DMS153 (cell line): ENCODE measurements around the gene GPBP1.
"Not testable (repeated sequence)": the region's sequence is repeated elsewhere in the genome, so short reads cannot be mapped to it uniquely, and the experiment has no call there.

Experiments
- DNase-seq: peaks from one replicate; lab custom pipeline; 2025; lab: John Stamatoyannopoulos, UW

Gene GPBP1

GRCh38 chr5:57291894-57292293 is 118.0 kb downstream of the GPBP1 start:
- DNase-seq = no peak

GRCh38 chr5:57292336-57292735 is 118.5 kb downstream of the GPBP1 start:
- DNase-seq = no peak

DNA sequence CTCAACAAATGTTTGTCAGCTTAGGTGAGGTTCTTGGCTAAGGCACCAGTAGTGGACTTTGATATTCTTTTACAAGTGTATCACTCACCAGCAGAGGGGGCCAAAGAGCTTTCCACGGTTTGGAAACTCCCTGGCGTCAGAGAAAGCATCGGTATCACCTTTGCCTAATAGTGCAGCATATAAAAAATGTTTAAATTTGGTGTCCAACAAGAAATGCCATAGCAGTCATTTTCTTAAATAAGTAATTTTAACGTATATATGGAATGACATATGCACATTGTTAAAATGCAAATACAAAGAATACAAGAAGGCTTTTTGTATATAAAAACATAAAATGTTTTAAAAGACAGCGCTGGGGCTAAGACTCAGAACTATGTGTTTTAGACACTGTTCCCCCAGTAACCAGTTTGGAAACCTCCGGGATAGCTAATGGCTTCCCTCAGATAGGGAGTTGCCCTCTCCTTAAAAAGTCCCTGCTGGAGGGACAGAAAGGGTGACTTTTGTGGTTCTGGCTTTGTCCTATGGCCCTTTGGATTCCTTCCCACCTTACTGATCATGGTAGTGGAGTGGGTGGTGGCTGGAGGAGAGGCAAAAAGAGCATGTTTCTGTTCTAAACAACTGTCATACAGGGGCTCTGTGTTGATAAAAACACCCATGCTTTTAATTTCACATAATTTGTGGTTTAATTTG is 124.6 kb downstream of the GPBP1 start:
- DNase-seq = peak; percentile 11

- peak; percentile 2 for DNase-seq
Measured at GRCh38 chr5:57298985-57299491, 125.2 kb downstream of the GPBP1 start.

- DNase-seq = no peak
Measured at GRCh38 chr5:57299986-57300385, 126.1 kb downstream of the GPBP1 start.

DNA sequence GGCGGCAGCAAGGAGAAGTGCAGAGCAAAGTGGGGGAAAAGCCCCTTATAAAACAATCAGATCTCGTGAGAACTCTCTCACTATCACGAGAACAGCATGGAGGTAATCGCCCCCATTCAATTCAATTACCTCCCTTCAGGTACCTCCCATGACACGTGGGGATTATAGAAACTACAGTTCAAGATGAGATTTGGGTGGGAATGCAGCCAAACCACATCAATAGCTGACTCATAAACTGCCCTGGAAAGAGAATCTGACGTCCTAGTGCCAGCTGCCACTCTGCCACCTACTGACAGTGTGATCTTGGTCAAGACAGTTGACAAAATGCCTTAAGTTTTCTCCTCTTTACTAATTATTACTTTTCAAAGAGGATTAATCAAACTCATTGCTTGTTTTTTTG is 128.3 kb downstream of the GPBP1 start:
- no peak for DNase-seq

DNA sequence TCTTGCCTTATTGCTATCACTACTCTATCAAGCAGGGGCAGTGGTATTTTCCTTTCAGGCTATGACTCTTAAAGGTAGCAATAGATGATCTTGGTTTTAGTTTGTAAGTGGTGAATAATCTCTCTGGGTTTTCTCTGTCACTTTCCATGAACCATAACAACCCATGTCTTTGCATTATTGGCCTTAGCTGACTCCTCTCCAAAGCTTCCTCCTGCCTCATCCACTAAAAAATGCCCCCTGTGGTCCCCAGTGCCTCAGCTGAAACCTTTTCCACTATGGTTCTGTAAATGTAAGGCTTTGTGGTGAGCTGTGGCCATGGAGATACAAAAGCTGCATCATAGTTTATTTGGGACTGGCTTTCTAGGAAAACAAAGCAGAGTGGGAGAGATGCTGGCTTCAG is 128.8 kb downstream of the GPBP1 start:
- DNase-seq = no peak

- no peak for DNase-seq
Measured at GRCh38 chr5:57303985-57304384, 130.1 kb downstream of the GPBP1 start.

GRCh38 chr5:57304931-57305330 is 131.1 kb downstream of the GPBP1 start:
- DNase-seq = no peak

DNA sequence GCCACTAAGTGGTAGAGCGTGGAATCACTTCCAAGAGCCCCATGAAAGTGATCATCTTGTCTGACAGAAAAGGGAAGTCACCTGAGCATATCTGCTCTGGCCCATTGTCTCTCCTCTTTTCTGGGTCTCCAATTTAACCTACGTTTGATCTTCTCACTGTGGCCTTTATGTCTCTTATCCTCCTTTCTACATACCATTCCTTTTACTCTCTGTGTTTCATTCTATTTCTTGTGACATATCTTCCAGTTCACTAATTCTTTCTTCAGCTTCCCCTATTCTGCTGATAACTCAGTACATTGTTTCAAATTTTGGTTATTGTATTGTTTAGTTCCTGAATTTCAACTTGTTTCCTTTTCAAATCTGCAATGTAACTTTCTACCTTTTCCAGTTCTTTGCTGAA is 132.5 kb downstream of the GPBP1 start:
- DNase-seq = no peak

GRCh38 chr5:57307516-57307915 is 133.7 kb downstream of the GPBP1 start:
- no peak for DNase-seq

DNA sequence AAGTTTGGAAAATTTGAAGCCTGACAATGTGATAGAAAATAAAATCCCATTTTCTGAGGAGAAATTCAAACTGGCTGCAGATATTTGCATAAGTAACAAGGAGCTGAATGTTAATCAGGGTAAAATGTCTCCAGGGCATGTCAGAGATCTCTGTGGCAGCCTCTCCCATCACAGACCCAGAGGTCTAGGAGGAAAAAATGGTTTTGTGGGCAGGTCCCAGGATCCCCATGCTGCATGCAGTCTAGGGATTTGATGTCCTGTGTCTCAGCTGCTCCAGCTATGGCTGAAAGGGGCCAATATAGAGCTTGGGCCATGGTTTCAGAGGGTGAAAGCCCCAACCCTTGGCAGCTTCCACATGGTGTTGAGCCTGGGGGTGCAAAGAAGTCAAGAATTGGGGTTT is 135.2 kb downstream of the GPBP1 start:
- not testable (repeated sequence) for DNase-seq

- DNase-seq = no peak
Measured at GRCh38 chr5:57311251-57311650, 137.4 kb downstream of the GPBP1 start.

DNA sequence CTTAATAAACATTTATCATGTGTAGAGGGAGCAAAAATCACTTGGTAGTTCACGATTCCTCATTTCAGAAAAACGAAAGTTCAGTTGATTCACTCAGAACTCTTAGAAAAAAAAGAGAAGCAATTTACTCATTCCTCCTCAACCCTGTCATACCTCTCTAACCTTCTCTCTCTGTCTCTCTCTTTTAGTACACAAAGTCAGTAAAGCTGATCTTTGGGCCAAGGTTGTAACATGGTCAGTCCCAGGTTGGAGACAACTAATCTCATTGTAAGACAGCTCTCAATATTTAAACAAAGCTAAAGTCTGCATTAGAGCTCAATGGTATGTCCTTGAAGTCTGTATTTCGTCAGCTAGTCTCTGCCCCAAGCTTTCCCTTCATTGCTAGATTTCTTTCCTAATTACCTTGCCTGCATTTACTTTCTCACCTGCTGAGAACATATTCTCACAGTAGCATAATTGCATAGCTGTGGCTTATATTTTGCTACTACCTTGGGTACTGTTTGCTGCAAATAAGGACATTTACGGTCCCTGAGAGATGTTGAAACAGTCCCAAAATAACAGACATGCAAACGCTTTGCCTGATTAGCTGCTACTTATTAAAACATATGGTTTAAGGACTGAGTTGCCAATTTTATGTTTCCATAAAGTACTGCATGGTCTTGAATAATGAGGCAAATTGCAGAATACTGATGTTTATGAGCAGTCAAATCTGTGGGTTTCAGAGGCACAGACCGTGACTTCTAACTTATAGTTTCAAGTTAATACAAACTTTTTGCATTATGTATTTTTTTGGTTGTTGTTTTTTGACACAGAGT is 138.3 kb downstream of the GPBP1 start:
- DNase-seq = no peak

DNA sequence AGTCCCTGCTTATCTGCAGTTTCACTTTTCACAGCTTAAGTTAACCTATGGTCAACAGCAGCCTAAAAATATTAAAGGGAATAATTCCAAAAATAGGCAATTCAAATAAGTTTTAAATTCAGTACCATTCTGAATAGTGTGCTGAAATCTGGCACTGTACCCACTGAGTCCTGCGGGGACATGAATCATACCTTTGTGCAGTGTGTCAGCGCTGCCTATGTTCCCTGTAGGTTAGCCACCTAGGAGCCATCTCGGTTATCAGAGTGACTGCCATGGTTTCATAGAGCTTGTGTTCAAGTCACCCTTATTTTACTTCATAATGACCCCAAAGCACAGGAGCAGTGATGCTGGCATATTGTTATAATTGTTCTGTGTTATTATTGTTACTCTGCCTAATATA is 139.9 kb downstream of the GPBP1 start:
- DNase-seq = no peak
